Right lobe of liver (tissue), 4 donors: ENCODE results near the gene NEDD4L.

ENCODE experiments used
- POLR2A ChIP-seq: fragments of 450-650 bp; IDR thresholded peaks from one replicate; pipeline ENCODE4 v1.6.1; 2017; ENCODE audit warnings: antibody characterized with exemption, mild to moderate bottlenecking
- TF ChIP-seq, protein P1 (sequence below), 4 donors: fragments of 200-600 bp in 3 of 4; fragments of 450-650 bp in 1 of 4; IDR thresholded peaks; one replicate each; pipeline versions ENCODE4 v1.5.1 to v1.8.0; 2016 to 2022; ENCODE audit warnings: antibody characterized with exemption in 4 of 4, mild to moderate bottlenecking in 2 of 4
- donor health status: DM: no; HTN: no; CAD: no.
- donor health status: DM: no; HTN: no; CAD: no.
- donor health status: DM: no; HTN: yes; CAD: no.

DNA sequence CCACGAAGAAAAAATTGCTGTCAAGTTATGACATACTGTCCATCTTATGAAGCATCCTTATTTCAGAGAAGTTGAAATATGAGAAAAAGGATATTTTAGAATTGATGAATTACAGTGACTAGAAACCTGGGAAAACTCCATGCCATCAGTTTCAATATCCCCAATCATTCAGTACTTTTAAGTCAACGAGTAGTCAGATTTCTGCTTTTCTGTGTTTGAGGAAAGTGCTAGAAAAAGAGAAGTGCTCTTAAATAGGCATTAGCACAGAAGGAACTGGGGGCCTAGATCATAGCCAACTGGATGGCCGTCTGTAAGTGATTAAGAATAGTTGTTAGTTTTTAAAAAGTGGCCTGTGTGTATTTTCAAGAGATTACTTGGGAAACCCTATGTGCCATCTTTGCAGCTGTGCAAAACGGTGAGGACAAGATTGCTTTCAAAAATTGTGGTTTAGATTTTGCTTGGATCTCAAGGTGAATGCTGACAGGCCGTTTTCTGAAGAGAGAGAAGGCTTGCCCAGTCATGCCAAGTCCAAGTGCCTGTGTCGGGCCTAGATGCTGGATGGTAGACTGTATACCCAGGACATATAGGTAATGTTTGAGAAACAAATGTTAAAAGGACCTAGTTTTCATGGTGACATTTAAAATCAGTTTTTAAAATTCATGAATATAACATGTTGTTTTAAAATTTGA, 5.1 kb downstream of the NEDD4L start:
- TF ChIP-seq, protein P1, sequence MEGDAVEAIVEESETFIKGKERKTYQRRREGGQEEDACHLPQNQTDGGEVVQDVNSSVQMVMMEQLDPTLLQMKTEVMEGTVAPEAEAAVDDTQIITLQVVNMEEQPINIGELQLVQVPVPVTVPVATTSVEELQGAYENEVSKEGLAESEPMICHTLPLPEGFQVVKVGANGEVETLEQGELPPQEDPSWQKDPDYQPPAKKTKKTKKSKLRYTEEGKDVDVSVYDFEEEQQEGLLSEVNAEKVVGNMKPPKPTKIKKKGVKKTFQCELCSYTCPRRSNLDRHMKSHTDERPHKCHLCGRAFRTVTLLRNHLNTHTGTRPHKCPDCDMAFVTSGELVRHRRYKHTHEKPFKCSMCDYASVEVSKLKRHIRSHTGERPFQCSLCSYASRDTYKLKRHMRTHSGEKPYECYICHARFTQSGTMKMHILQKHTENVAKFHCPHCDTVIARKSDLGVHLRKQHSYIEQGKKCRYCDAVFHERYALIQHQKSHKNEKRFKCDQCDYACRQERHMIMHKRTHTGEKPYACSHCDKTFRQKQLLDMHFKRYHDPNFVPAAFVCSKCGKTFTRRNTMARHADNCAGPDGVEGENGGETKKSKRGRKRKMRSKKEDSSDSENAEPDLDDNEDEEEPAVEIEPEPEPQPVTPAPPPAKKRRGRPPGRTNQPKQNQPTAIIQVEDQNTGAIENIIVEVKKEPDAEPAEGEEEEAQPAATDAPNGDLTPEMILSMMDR (IDR thresholded peaks at IDR 0.05): no peak
- TF ChIP-seq POLR2A: no peak
